ENCODE data around the gene NCK2. TPM values are rescaled to one million over a fixed set of nuclear protein-coding genes. Genes with fewer than 3 reads are reported as not detected.

The NCK2 gene
- total RNA-seq, 1 experiment from 2014 or later: 26.7 TPM

DNA sequence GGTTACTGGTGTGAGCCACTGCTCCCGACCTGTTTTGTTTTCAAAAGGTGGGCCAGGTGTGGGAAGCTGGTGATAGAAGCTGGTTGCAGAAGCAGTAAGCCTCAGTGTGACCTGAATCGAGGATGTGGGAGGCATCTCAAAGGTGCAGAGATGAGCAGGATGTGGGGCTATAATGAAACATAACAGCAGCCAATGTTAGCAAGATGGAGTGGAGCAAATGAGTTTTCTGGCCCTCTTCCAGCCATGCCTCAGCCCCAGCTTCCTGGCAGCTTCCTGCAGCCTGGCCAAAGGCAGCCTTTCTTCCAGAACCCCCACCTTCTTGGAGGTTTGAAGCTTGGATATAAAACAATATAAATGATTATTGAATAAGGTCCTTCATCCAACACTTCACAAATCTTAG, 184.8 kb downstream of the NCK2 start:
- H3K4me2 ChIP-seq (ENCODE audit: low read length): no peak overlapping the region
- no peak overlapping the region for H3K9ac ChIP-seq (ENCODE audit: low read length)
- H3K27me3 ChIP-seq (ENCODE audit: insufficient read depth, low read length): no peaks in the 10 kb centered on the region
- no peaks in the 10 kb centered on the region for H3K9me2 ChIP-seq (ENCODE audit: insufficient read depth)
- H3K79me2 ChIP-seq (ENCODE audit: insufficient read depth, low read length): no peaks in the 10 kb centered on the region
- CTCF ChIA-PET: no interaction called here
- H3K36me3 ChIP-seq (ENCODE audit: control insufficient read depth in 1 of 2, insufficient read depth in 2 of 2, low read length in 2 of 2): no peaks in the 10 kb centered on the region
- ATAC-seq (no peak), DNase-seq (ENCODE audit: low read depth, low spot score) (no peak)
- BruUV-seq (replicated peaks): no TSS peak
- POLR2A ChIA-PET: interaction anchor here (0.6 kb wide), 1 partner anchor 150 kb away, joined by 3 read pairs; no protein-coding TSS in a partner anchor
- RAD21 ChIA-PET (ENCODE audit: low non-redundant PET in 1 of 2, low total read pairs in 2 of 2, uncharacterized antibody in 2 of 2, unreplicated experiment in 2 of 2): no interaction called here
- H3K4me1 ChIP-seq (ENCODE audit: control insufficient read depth in 1 of 2, insufficient read depth in 2 of 2, low read length in 2 of 2): no peaks in the 10 kb centered on the region
- no peak overlapping the region for H3K27ac ChIP-seq (ENCODE audit: low read depth, low read length)
- intact Hi-C loops (cut with micrococcal nuclease): loop anchor here (10.0 kb wide), 1 partner anchor 655 kb away; no protein-coding TSS in a partner anchor
- no peak overlapping the region for H3K4me3 ChIP-seq (replicated peaks in 1 of 2; ENCODE audit: low read depth in 1 of 2, low read length in 2 of 2)
- no peak overlapping the region for H2AFZ ChIP-seq (ENCODE audit: low read depth, low read length, poor library complexity, severe bottlenecking)
- no peaks in the 10 kb centered on the region for H4K20me1 ChIP-seq (ENCODE audit: insufficient read depth)
- H3K9me3 ChIP-seq (ENCODE audit: control insufficient read depth in 1 of 2, insufficient read depth in 1 of 2, low read depth in 1 of 2, low read length in 2 of 2): no peaks in the 10 kb centered on the region; a peak in 2 of 4 replicates
- TF ChIP-seq YY1 (IDR thresholded peaks at IDR 0.05; ENCODE audit: extremely low read depth, insufficient replicate concordance, low read depth, low read length) (no peak), SRF (IDR thresholded peaks at IDR 0.05; ENCODE audit: low read depth) (no peak), RAD21 (IDR thresholded peaks at IDR 0.05; ENCODE audit: low read depth) (no peak), EZH2 (IDR thresholded peaks at IDR 0.05) (no peak)

DNA sequence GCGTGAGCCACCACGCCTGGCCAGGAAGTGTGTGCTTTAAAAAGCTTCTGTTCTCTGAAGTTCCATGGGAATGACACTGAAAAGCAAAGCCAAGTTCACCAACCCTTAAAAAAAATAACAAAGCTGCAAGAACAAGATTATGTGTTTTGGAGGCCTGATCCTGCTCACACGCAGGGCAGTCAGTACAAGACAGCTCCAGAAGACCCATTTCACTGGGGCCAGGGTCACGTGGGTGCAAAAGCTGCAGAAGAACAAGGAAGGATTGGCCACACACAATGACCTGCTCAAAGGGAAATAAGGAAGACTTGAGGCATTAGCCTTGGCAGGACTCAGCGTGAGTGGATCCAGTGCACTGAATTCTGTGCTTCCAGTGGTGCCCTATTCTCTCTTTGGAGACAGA, 187.9 kb downstream of the NCK2 start:
- Histone ChIP-seq H3K36me3 (ENCODE audit: control insufficient read depth in 1 of 2, insufficient read depth in 2 of 2, low read length in 2 of 2) (no peaks in the 10 kb centered on the region), H3K4me2 (ENCODE audit: low read length) (no peak overlapping the region), H3K27ac (ENCODE audit: low read depth, low read length) (no peak overlapping the region), H3K4me3 (replicated peaks in 1 of 2; ENCODE audit: low read depth in 1 of 2, low read length in 2 of 2) (no peak overlapping the region), H4K20me1 (ENCODE audit: insufficient read depth) (no peaks in the 10 kb centered on the region), H3K9me2 (ENCODE audit: insufficient read depth) (no peaks in the 10 kb centered on the region), H3K27me3 (ENCODE audit: insufficient read depth, low read length) (no peaks in the 10 kb centered on the region), H3K9me3 (ENCODE audit: control insufficient read depth in 1 of 2, insufficient read depth in 1 of 2, low read depth in 1 of 2, low read length in 2 of 2) (no peaks in the 10 kb centered on the region; a peak in 2 of 4 replicates), H3K4me1 (ENCODE audit: control insufficient read depth in 1 of 2, insufficient read depth in 2 of 2, low read length in 2 of 2) (no peaks in the 10 kb centered on the region), H2AFZ (ENCODE audit: low read depth, low read length, poor library complexity, severe bottlenecking) (no peak overlapping the region), H3K79me2 (ENCODE audit: insufficient read depth, low read length) (no peaks in the 10 kb centered on the region), H3K9ac (ENCODE audit: low read length) (no peak overlapping the region)
- no TSS peak for BruUV-seq (replicated peaks)
- POLR2A ChIA-PET: no interaction called here
- DNase-seq (ENCODE audit: low read depth, low spot score) (no peak), ATAC-seq (no peak)
- CTCF ChIA-PET: no interaction called here
- TF ChIP-seq EZH2 (IDR thresholded peaks at IDR 0.05) (no peak), POLR2AphosphoS5 (IDR thresholded peaks at IDR 0.05; ENCODE audit: low read depth, low read length) (no peak), CBX3 (IDR thresholded peaks at IDR 0.05; ENCODE audit: low read depth) (no peak), YY1 (IDR thresholded peaks at IDR 0.05; ENCODE audit: extremely low read depth, insufficient replicate concordance, low read depth, low read length) (no peak)
- TF ChIP-seq, protein P1, sequence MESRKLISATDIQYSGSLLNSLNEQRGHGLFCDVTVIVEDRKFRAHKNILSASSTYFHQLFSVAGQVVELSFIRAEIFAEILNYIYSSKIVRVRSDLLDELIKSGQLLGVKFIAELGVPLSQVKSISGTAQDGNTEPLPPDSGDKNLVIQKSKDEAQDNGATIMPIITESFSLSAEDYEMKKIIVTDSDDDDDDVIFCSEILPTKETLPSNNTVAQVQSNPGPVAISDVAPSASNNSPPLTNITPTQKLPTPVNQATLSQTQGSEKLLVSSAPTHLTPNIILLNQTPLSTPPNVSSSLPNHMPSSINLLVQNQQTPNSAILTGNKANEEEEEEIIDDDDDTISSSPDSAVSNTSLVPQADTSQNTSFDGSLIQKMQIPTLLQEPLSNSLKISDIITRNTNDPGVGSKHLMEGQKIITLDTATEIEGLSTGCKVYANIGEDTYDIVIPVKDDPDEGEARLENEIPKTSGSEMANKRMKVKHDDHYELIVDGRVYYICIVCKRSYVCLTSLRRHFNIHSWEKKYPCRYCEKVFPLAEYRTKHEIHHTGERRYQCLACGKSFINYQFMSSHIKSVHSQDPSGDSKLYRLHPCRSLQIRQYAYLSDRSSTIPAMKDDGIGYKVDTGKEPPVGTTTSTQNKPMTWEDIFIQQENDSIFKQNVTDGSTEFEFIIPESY (IDR thresholded peaks at IDR 0.05; ENCODE audit: extremely low read depth, insufficient replicate concordance, low read length): no peak
- RAD21 ChIA-PET (ENCODE audit: low non-redundant PET in 1 of 2, low total read pairs in 2 of 2, uncharacterized antibody in 2 of 2, unreplicated experiment in 2 of 2): no interaction called here
- intact Hi-C loops (cut with micrococcal nuclease): no loop called here
